HepG2 (cell line): ENCODE results near the gene CDC6. TPM values are rescaled to one million over a fixed set of nuclear protein-coding genes. Genes with fewer than 3 reads are reported as not detected.

Experiments used
- ATF7 ChIP-seq, 2 experiments: fragments of 450-650 bp in 1 of 2; sonication (generic) in 1 of 2; formaldehyde crosslinking in 1 of 2; IDR thresholded peaks; 2 replicates each; pipeline versions ENCODE4 v1.4.0 to v1.6.1; 2016 to 2020; ENCODE audit warnings: antibody characterized with exemption in 1 of 2, mild to moderate bottlenecking in 1 of 2, missing genetic modification reagents in 1 of 2
- CEBPG ChIP-seq: IDR thresholded peaks from 2 replicates; pipeline ENCODE4 v1.6.1; 2016
- CENPBD1 ChIP-seq: sonication (generic); formaldehyde crosslinking; IDR thresholded peaks from 2 replicates; pipeline ENCODE4 v1.8.0; 2022; ENCODE audit warnings: missing genetic modification reagents, low read depth, mild to moderate bottlenecking, borderline replicate concordance
- CHD4 ChIP-seq: fragments of 200-600 bp; sonication (generic); IDR thresholded peaks from 2 replicates; pipeline ENCODE4 v1.7.0; 2017; ENCODE audit warnings: mild to moderate bottlenecking, low read length, borderline replicate concordance
- DR1 ChIP-seq: sonication (generic); formaldehyde crosslinking; IDR thresholded peaks from 2 replicates; pipeline ENCODE4 v1.8.0; 2021; ENCODE audit warnings: mild to moderate bottlenecking, missing genetic modification reagents, inconsistent platforms
- EEA1 ChIP-seq: sonication (generic); formaldehyde crosslinking; IDR thresholded peaks from 2 replicates; pipeline ENCODE4 v1.5.1; 2020; ENCODE audit warnings: mild to moderate bottlenecking, missing genetic modification reagents, borderline replicate concordance
- FOXK1 ChIP-seq: sonication (generic); formaldehyde crosslinking; IDR thresholded peaks from 2 replicates; pipeline ENCODE4 v1.4.0; 2020; ENCODE audit warnings: low read depth, missing genetic modification reagents, borderline replicate concordance
- FOXP4 ChIP-seq: sonication (generic); formaldehyde crosslinking; IDR thresholded peaks from 2 replicates; pipeline ENCODE4 v1.4.0; 2020; ENCODE audit warnings: missing genetic modification reagents
- GZF1 ChIP-seq: sonication (generic); formaldehyde crosslinking; IDR thresholded peaks from 2 replicates; pipeline ENCODE4 v1.5.1; 2020; ENCODE audit warnings: mild to moderate bottlenecking, missing genetic modification reagents
- HNRNPL ChIP-seq: fragments of 200-400 bp; formaldehyde crosslinking; IDR thresholded peaks from 2 replicates; pipeline ENCODE4 v1.6.1; 2017; ENCODE audit warnings: mild to moderate bottlenecking, low read depth, low read length
- HOMEZ ChIP-seq: IDR thresholded peaks from 2 replicates; pipeline ENCODE4 v1.6.1; 2016; ENCODE audit warnings: low read depth
- IRF9 ChIP-seq: sonication (generic); formaldehyde crosslinking; IDR thresholded peaks from 2 replicates; pipeline ENCODE4 v1.8.0; 2022; ENCODE audit warnings: missing genetic modification reagents, mild to moderate bottlenecking, borderline replicate concordance
- MIER3 ChIP-seq: IDR thresholded peaks from 2 replicates; pipeline ENCODE4 v1.6.1; 2016; ENCODE audit warnings: missing compliant biosample characterization, borderline replicate concordance
- MLXIP ChIP-seq: sonication (generic); formaldehyde crosslinking; IDR thresholded peaks from 2 replicates; pipeline ENCODE4 v1.9.0; 2021; ENCODE audit warnings: missing genetic modification reagents, borderline replicate concordance
- MZF1 ChIP-seq: sonication (generic); formaldehyde crosslinking; IDR thresholded peaks from 2 replicates; pipeline ENCODE4 v1.8.1; 2023; ENCODE audit warnings: mild to moderate bottlenecking, missing genetic modification reagents, borderline replicate concordance
- ONECUT2 ChIP-seq: sonication (generic); formaldehyde crosslinking; IDR thresholded peaks from 2 replicates; pipeline ENCODE4 v1.4.0; 2020; ENCODE audit warnings: missing genetic modification reagents
- RAD51 ChIP-seq: fragments of 450-650 bp; IDR thresholded peaks from 2 replicates; pipeline ENCODE4 v1.6.1; 2016; ENCODE audit warnings: borderline replicate concordance
- ZBTB38 ChIP-seq: sonication (generic); formaldehyde crosslinking; IDR thresholded peaks from 2 replicates; pipeline ENCODE4 v1.5.1; 2020; ENCODE audit warnings: mild to moderate bottlenecking, missing genetic modification reagents
- ZFY ChIP-seq: sonication (generic); formaldehyde crosslinking; IDR thresholded peaks from 2 replicates; pipeline ENCODE4 v1.4.0; 2020; ENCODE audit warnings: missing genetic modification reagents
- ZNF24 ChIP-seq: fragments of 450-650 bp; IDR thresholded peaks from 2 replicates; pipeline ENCODE4 v1.6.1; 2017; ENCODE audit warnings: antibody characterized with exemption, mild to moderate bottlenecking
- ZNF615 ChIP-seq: sonication (generic); formaldehyde crosslinking; IDR thresholded peaks from 2 replicates; pipeline ENCODE4 v1.5.0; 2020; ENCODE audit warnings: mild to moderate bottlenecking, missing genetic modification reagents, borderline replicate concordance
- polyA plus RNA-seq, 8 experiments: library from polyadenylated mRNA; depleted of rRNA in 3 of 8; stranded (reverse) in 7 of 8; unstranded in 1 of 8; fragments of >200 nt; fragmentation: Illumina TruSeq in 4 of 8; extraction: Trizol in 4 of 8; gene quantifications; 2 replicates each; pipeline versions ENCODE4 v1.2.1 to v1.2.3, GENCODE V29; 2011 to 2016; ENCODE audit warnings: low read depth in 4 of 8, missing spikeins in 1 of 8, mixed read lengths in 1 of 8; ENCODE audit not compliant: insufficient read depth in 1 of 8
- total RNA-seq, 5 experiments: library from RNA; depleted of rRNA; stranded (reverse); fragments of >200 nt; fragmentation: Illumina TruSeq; extraction: Trizol; gene quantifications; 2 replicates each; pipeline ENCODE4 v1.2.3, GENCODE V29; 2016; ENCODE audit warnings: low read depth in 1 of 5

Gene CDC6
- total and polyA plus RNA-seq, 2 of the 13 experiments (the other 11 are each of a cell fraction or from before 2014, with no cell fraction given), result 17.4 to 114 TPM

GRCh38 chr17:40340880-40341807 lies 53.5 kb downstream of the CDC6 start (continued):
- TF ChIP-seq CENPBD1, result no peak
- peak; percentile 76 for TF ChIP-seq IRF9 (CRISPR knock-in tag)
- TF ChIP-seq DR1 (CRISPR knock-in tag), result no peak
- 0 out of 2 replicates have a peak, but pooled peaks have one; percentile 2 for TF ChIP-seq CEBPG (CRISPR knock-in tag)
- TF ChIP-seq MLXIP (CRISPR knock-in tag), result no peak
- TF ChIP-seq FOXP4, result peak; percentile 72
- TF ChIP-seq MIER3, result peak; percentile 82; the same call in 1 of the 2 replicates
- no peak for TF ChIP-seq ZNF24
- TF ChIP-seq ZNF615 (CRISPR knock-in tag), result no peak
- peak; percentile 44; the same call in 1 of the 2 replicates for TF ChIP-seq HOMEZ (CRISPR knock-in tag)
- TF ChIP-seq ZBTB38 (CRISPR knock-in tag), result peak; percentile 84
- no peak for TF ChIP-seq GZF1
- TF ChIP-seq ZFY, result peak; percentile 71
- TF ChIP-seq HNRNPL, result peak; percentile 38; the same call in 1 of the 2 replicates
- peak; percentile 65; the same call in 1 of the 2 replicates for TF ChIP-seq EEA1 (CRISPR knock-in tag)
- peak; percentile 83; the same call in 1 of the 2 replicates for TF ChIP-seq FOXK1 (CRISPR knock-in tag)
- no peak for TF ChIP-seq RAD51
- TF ChIP-seq CHD4, result no peak
- no peak for TF ChIP-seq ONECUT2 (CRISPR knock-in tag)
- no peak for TF ChIP-seq MZF1 (CRISPR knock-in tag)
- TF ChIP-seq ATF7 (IDR thresholded peaks at IDR 0.05), result no peak
- TF ChIP-seq ATF7 (CRISPR knock-in tag; IDR thresholded peaks at IDR 0.05), result peak; percentile 78
